HCT116 (cell line): ENCODE measurements around the gene ZNF691.

Source experiments
- EZH2phosphoT487 ChIP-seq: fragments of 200-600 bp; IDR thresholded peaks from 2 replicates; pipeline ENCODE4 v1.6.1; 2018; ENCODE audit warnings: antibody characterized with exemption, borderline replicate concordance
- POLR2A ChIP-seq: IDR thresholded peaks from 2 replicates; pipeline ENCODE4 v1.7.0; 2011; ENCODE audit warnings: borderline replicate concordance; ENCODE audit not compliant: insufficient read depth, insufficient read length; ENCODE audit errors: extremely low read depth
- TCF7L2 ChIP-seq: IDR thresholded peaks from 2 replicates; pipeline ENCODE4 v1.7.0; 2011; ENCODE audit warnings: borderline replicate concordance, inconsistent platforms; ENCODE audit not compliant: insufficient read depth, insufficient read length; ENCODE audit errors: extremely low read depth
- ZNF274 ChIP-seq: fragments of 200-500 bp; sonication (Bioruptor generic); IDR thresholded peaks from 2 replicates; pipeline ENCODE4 v1.6.1; 2014; ENCODE audit warnings: mild to moderate bottlenecking, low read depth, low read length, inconsistent platforms
- TF ChIP-seq, protein P1 (sequence below), 3 experiments: fragments of 200-600 bp in 1 of 3; sonication (generic) in 1 of 3; IDR thresholded peaks in 2 of 3; conservative IDR thresholded peaks in 1 of 3; 2 replicates each; pipeline ENCODE4 v1.5.1; 2012 to 2017; ENCODE audit warnings: low read depth in 2 of 3, low read length in 2 of 3, antibody characterized with exemption in 1 of 3, borderline replicate concordance in 1 of 3, control low read depth in 1 of 3, mild to moderate bottlenecking in 1 of 3, mixed read lengths in 1 of 3, mixed run types in 1 of 3, moderate library complexity in 1 of 3; ENCODE audit not compliant: insufficient read depth in 1 of 3
- TF ChIP-seq, protein P2 (sequence below): IDR thresholded peaks from 2 replicates; pipeline ENCODE4 v1.6.1; 2012; ENCODE audit warnings: low read depth

DNA sequence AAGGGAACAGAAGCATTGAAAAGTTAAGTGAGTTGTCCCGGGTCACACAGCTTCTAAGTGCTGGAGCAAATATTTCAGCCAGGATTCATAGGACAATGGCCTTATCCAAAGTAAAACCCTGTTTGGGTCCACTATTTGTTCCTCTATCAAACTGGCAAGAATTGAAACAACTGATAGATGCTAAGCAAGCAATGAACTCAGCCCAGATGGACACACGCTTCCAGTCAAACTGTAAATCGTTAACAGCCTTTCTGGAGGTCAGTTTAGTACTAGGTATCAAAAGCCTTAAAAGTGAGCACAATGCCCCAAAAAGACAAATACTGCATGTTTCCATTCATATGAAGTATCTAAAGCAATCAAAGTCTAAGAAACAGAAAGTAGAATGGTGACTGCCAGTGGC is 28.4 kb upstream of the ZNF691 start:
- TF ChIP-seq ZNF274 (no peak), POLR2A (no peak), TCF7L2 (no peak), EZH2phosphoT487 (no peak)
- TF ChIP-seq, protein P1, sequence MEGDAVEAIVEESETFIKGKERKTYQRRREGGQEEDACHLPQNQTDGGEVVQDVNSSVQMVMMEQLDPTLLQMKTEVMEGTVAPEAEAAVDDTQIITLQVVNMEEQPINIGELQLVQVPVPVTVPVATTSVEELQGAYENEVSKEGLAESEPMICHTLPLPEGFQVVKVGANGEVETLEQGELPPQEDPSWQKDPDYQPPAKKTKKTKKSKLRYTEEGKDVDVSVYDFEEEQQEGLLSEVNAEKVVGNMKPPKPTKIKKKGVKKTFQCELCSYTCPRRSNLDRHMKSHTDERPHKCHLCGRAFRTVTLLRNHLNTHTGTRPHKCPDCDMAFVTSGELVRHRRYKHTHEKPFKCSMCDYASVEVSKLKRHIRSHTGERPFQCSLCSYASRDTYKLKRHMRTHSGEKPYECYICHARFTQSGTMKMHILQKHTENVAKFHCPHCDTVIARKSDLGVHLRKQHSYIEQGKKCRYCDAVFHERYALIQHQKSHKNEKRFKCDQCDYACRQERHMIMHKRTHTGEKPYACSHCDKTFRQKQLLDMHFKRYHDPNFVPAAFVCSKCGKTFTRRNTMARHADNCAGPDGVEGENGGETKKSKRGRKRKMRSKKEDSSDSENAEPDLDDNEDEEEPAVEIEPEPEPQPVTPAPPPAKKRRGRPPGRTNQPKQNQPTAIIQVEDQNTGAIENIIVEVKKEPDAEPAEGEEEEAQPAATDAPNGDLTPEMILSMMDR (IDR thresholded peaks at IDR 0.05 in 2 of 3, conservative IDR thresholded peaks at IDR 0.05 in 1 of 3; ENCODE audit: borderline replicate concordance in 1 of 3, insufficient read depth in 1 of 3, low read depth in 2 of 3, low read length in 2 of 3) = no peak
- TF ChIP-seq, protein P2, sequence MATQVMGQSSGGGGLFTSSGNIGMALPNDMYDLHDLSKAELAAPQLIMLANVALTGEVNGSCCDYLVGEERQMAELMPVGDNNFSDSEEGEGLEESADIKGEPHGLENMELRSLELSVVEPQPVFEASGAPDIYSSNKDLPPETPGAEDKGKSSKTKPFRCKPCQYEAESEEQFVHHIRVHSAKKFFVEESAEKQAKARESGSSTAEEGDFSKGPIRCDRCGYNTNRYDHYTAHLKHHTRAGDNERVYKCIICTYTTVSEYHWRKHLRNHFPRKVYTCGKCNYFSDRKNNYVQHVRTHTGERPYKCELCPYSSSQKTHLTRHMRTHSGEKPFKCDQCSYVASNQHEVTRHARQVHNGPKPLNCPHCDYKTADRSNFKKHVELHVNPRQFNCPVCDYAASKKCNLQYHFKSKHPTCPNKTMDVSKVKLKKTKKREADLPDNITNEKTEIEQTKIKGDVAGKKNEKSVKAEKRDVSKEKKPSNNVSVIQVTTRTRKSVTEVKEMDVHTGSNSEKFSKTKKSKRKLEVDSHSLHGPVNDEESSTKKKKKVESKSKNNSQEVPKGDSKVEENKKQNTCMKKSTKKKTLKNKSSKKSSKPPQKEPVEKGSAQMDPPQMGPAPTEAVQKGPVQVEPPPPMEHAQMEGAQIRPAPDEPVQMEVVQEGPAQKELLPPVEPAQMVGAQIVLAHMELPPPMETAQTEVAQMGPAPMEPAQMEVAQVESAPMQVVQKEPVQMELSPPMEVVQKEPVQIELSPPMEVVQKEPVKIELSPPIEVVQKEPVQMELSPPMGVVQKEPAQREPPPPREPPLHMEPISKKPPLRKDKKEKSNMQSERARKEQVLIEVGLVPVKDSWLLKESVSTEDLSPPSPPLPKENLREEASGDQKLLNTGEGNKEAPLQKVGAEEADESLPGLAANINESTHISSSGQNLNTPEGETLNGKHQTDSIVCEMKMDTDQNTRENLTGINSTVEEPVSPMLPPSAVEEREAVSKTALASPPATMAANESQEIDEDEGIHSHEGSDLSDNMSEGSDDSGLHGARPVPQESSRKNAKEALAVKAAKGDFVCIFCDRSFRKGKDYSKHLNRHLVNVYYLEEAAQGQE = no peak
